Fibroblast of lung (primary cell): ENCODE data around the gene LASP1.

Experiments used
- CTCF ChIP-seq, 2 donors: IDR thresholded peaks in 1 of 2; conservative IDR thresholded peaks in 1 of 2; 1 replicate in 1 of 2; 2 replicates in 1 of 2; pipeline ENCODE4 v1.5.1; 2011 to 2012; ENCODE audit warnings: low read length in 2 of 2, control low read depth in 1 of 2, inconsistent platforms in 1 of 2, low read depth in 1 of 2, mild to moderate bottlenecking in 1 of 2
- EZH2 ChIP-seq: IDR thresholded peaks from 2 replicates; pipeline ENCODE4 v1.5.1; 2012; ENCODE audit warnings: low read length, control low read depth, mild to moderate bottlenecking; ENCODE audit errors: missing control alignments

GRCh38 chr17:38910325-38910724 lies 40.5 kb downstream of the LASP1 start:
- TF ChIP-seq CTCF (conservative IDR thresholded peaks at IDR 0.05 in 1 of 2, IDR thresholded peaks at IDR 0.05 in 1 of 2; ENCODE audit: low read depth in 1 of 2, low read length in 2 of 2), result no peak
- TF ChIP-seq EZH2, result no peak
